Retinal pigment epithelial cell (primary cell): Measurements from ENCODE around the gene ADD3.

Experiments used
- DNase-seq: peaks from one replicate; pipeline ENCODE4 v3.0.0-alpha.2; 2010; ENCODE audit warnings: low read depth
- H3K4me3 ChIP-seq: 2 replicates; pipeline ENCODE4 v1.5.1; 2011; ENCODE audit warnings: mild to moderate bottlenecking, low read length, control low read depth, moderate library complexity
- CTCF ChIP-seq: conservative IDR thresholded peaks from 2 replicates; pipeline ENCODE4 v1.5.1; 2011; ENCODE audit warnings: low read depth, low read length, control low read depth, inconsistent platforms

ADD3 gene

GRCh38 chr10:109995595-109995994 is 12.2 kb upstream of the ADD3 start:
- H3K4me3 ChIP-seq, result no peak overlapping the region
- no peak for DNase-seq
- TF ChIP-seq CTCF, result no peak

GRCh38 chr10:109996225-109996624 is 11.6 kb upstream of the ADD3 start:
- TF ChIP-seq CTCF, result no peak
- DNase-seq, result no peak
- no peak overlapping the region for H3K4me3 ChIP-seq

GRCh38 chr10:109996766-109997171 is 11.0 kb upstream of the ADD3 start:
- TF ChIP-seq CTCF, result no peak
- H3K4me3 ChIP-seq, result no peak overlapping the region
- DNase-seq, result no peak

- no peak for DNase-seq
- no peak for TF ChIP-seq CTCF
- no peak overlapping the region for H3K4me3 ChIP-seq
Observed at GRCh38 chr10:109997233-109997632, 10.6 kb upstream of the ADD3 start.

- no peak for TF ChIP-seq CTCF
- H3K4me3 ChIP-seq, result no peak overlapping the region
- DNase-seq, result no peak
Observed at GRCh38 chr10:109998513-109998912, 9.3 kb upstream of the ADD3 start.

- H3K4me3 ChIP-seq, result no peak overlapping the region
- no peak for DNase-seq
- TF ChIP-seq CTCF, result no peak
Observed at GRCh38 chr10:110002801-110003523, 4.8 kb upstream of the ADD3 start.

GRCh38 chr10:110003524-110003885 is 4.3 kb upstream of the ADD3 start:
- no peak for TF ChIP-seq CTCF
- H3K4me3 ChIP-seq, result no peak overlapping the region
- no peak for DNase-seq
